OCI-LY3 (cell line): ENCODE data around the gene NUP98.

ENCODE experiments used
- EZH2phosphoT487 ChIP-seq: fragments of 200-600 bp; shearing (Covaris generic); IDR thresholded peaks from 2 replicates; pipeline ENCODE4 v1.6.1; 2018; ENCODE audit warnings: antibody characterized with exemption, mixed run types, low read depth
- TF ChIP-seq, protein P1 (sequence below): fragments of 200-600, 300-600 bp; sonication (generic); IDR thresholded peaks from 2 replicates; pipeline ENCODE4 v1.5.1; 2014; ENCODE audit warnings: antibody characterized with exemption, low read length, low read depth

DNA sequence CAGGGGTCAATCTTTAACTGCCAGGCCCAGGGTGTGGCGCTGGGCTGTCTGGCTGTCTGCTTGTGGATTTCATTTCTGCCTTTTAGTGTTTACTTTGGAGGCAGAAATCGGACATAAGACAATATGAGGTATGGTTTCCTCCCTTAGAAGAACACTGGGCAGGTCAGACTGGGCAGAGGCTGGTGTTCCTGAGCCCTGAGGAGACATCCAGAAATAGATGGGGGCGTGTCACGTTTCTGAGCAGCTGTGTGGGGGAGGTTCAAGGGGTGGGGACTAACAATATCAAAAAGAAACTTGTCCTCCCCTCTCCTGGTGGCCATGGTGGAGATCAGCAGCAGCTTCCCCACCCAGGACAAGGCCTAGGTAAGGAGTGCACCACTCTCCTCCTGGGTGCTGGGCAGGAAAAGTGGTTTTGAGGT lies 152.5 kb downstream of the NUP98 start, which contains the start of gene ART1:
- TF ChIP-seq, protein P1, sequence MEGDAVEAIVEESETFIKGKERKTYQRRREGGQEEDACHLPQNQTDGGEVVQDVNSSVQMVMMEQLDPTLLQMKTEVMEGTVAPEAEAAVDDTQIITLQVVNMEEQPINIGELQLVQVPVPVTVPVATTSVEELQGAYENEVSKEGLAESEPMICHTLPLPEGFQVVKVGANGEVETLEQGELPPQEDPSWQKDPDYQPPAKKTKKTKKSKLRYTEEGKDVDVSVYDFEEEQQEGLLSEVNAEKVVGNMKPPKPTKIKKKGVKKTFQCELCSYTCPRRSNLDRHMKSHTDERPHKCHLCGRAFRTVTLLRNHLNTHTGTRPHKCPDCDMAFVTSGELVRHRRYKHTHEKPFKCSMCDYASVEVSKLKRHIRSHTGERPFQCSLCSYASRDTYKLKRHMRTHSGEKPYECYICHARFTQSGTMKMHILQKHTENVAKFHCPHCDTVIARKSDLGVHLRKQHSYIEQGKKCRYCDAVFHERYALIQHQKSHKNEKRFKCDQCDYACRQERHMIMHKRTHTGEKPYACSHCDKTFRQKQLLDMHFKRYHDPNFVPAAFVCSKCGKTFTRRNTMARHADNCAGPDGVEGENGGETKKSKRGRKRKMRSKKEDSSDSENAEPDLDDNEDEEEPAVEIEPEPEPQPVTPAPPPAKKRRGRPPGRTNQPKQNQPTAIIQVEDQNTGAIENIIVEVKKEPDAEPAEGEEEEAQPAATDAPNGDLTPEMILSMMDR: no peak
- no peak for TF ChIP-seq EZH2phosphoT487
